Measurements from ENCODE around the gene CISD2.

- no peak for TF ChIP-seq EZH2 (IDR thresholded peaks at IDR 0.05; ENCODE audit: borderline replicate concordance, low read depth, low read length, severe bottlenecking)
- TF ChIP-seq, protein P1, sequence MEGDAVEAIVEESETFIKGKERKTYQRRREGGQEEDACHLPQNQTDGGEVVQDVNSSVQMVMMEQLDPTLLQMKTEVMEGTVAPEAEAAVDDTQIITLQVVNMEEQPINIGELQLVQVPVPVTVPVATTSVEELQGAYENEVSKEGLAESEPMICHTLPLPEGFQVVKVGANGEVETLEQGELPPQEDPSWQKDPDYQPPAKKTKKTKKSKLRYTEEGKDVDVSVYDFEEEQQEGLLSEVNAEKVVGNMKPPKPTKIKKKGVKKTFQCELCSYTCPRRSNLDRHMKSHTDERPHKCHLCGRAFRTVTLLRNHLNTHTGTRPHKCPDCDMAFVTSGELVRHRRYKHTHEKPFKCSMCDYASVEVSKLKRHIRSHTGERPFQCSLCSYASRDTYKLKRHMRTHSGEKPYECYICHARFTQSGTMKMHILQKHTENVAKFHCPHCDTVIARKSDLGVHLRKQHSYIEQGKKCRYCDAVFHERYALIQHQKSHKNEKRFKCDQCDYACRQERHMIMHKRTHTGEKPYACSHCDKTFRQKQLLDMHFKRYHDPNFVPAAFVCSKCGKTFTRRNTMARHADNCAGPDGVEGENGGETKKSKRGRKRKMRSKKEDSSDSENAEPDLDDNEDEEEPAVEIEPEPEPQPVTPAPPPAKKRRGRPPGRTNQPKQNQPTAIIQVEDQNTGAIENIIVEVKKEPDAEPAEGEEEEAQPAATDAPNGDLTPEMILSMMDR (IDR thresholded peaks at IDR 0.05; ENCODE audit: borderline replicate concordance, extremely low read depth, low read length, poor library complexity, severe bottlenecking): no peak
Measured at GRCh38 chr4:102843273-102843672, 25.5 kb upstream of the CISD2 start.
